Endothelial cell of umbilical vein (primary cell): Measurements from ENCODE around the gene CYTH1. TPM values are rescaled to one million over a fixed set of nuclear protein-coding genes. Genes with fewer than 3 reads are reported as not detected.

ENCODE experiments used
- BruUV-seq: library from RNA; stranded (reverse); fragments of 400-500 nt; replicated peaks from 2 replicates; lab custom pipeline; 2021; lab: Mats Ljungman, UMichigan
- CTCF ChIA-PET: fragments of 300-600, 350-600 bp; sonication (Branson Sonifier 250); formaldehyde crosslinking; loops from one replicate; lab custom pipeline; 2021; ENCODE audit warnings: antibody characterized with exemption, inconsistent platforms; lab: Charles Lee
- POLR2A ChIA-PET: fragments of 300-600, 350-600 bp; sonication (Branson Sonifier 250); formaldehyde crosslinking; loops from one replicate; lab custom pipeline; 2021; ENCODE audit warnings: antibody characterized with exemption, inconsistent platforms; lab: Charles Lee
- DNase-seq: peaks from one replicate; pipeline ENCODE4 v3.0.0-alpha.2; 2011; ENCODE audit warnings: low read depth, low spot score
- FAIRE-seq: peaks from 2 replicates; lab custom pipeline; 2011; peaks lifted over from hg19 to GRCh38; lab: Jason Lieb, UNC
- H2AFZ ChIP-seq: 2 replicates; pipeline ENCODE4 v1.6.0; 2012; ENCODE audit warnings: low read depth, low read length, control low read depth, inconsistent platforms
- H3K27ac ChIP-seq: 2 replicates; pipeline ENCODE4 v1.5.1; 2011; ENCODE audit warnings: low read depth, mild to moderate bottlenecking, control low read depth, low read length, moderate library complexity; ENCODE audit not compliant: insufficient read depth
- H3K27me3 ChIP-seq, 2 experiments: 2 replicates each; pipeline versions ENCODE4 v1.6.0 to v1.6.1; 2011; ENCODE audit warnings: low read length in 2 of 2, mixed read lengths in 1 of 2; ENCODE audit not compliant: control insufficient read depth in 2 of 2, insufficient read depth in 2 of 2
- H3K36me3 ChIP-seq, 2 experiments: 2 replicates in 1 of 2; 3 replicates in 1 of 2; pipeline ENCODE4 v1.5.1; 2011; ENCODE audit warnings: low read length in 2 of 2, mild to moderate bottlenecking in 1 of 2, moderate library complexity in 1 of 2; ENCODE audit not compliant: control insufficient read depth in 2 of 2, insufficient read depth in 2 of 2; ENCODE audit errors: extremely low read depth in 1 of 2
- H3K4me1 ChIP-seq: 3 replicates; pipeline ENCODE4 v1.5.1; 2011; ENCODE audit warnings: mild to moderate bottlenecking, low read length; ENCODE audit not compliant: control insufficient read depth, insufficient read depth; ENCODE audit errors: extremely low read depth
- H3K4me2 ChIP-seq: 2 replicates; pipeline ENCODE4 v1.6.1; 2011; ENCODE audit warnings: low read length, control low read depth, mixed read lengths; ENCODE audit not compliant: insufficient read depth
- H3K4me3 ChIP-seq, 3 experiments: fragments of 200-600 bp in 1 of 3; sonication (generic), shearing (Covaris generic) in 1 of 3; replicated peaks in 1 of 3; 2 replicates each; pipeline ENCODE4 v1.5.1; 2011 to 2016; ENCODE audit warnings: control low read depth in 3 of 3, low read length in 3 of 3, mild to moderate bottlenecking in 2 of 3, inconsistent platforms in 1 of 3, low read depth in 1 of 3, moderate library complexity in 1 of 3; ENCODE audit not compliant: insufficient read depth in 1 of 3
- H3K79me2 ChIP-seq: 2 replicates; pipeline ENCODE4 v1.6.0; 2012; ENCODE audit warnings: low read length, inconsistent platforms; ENCODE audit not compliant: control insufficient read depth, insufficient read depth
- H3K9ac ChIP-seq: replicated peaks from 2 replicates; pipeline ENCODE3; 2011; ENCODE audit warnings: low read length, control low read depth; ENCODE audit not compliant: insufficient read depth; ENCODE audit errors: extremely low read depth
- H3K9me1 ChIP-seq: replicated peaks from 3 replicates; pipeline ENCODE4 v1.6.0; 2011; ENCODE audit warnings: mild to moderate bottlenecking, low read length; ENCODE audit not compliant: control insufficient read depth, insufficient read depth; ENCODE audit errors: extremely low read depth
- H3K9me3 ChIP-seq: replicated peaks from 2 replicates; pipeline ENCODE4 v1.5.1; 2012; ENCODE audit warnings: low read length, inconsistent platforms; ENCODE audit not compliant: control insufficient read depth, insufficient read depth
- H4K20me1 ChIP-seq: replicated peaks from 2 replicates; pipeline ENCODE3; 2011; ENCODE audit warnings: mild to moderate bottlenecking, low read length; ENCODE audit not compliant: control insufficient read depth, insufficient read depth; ENCODE audit errors: extremely low read depth
- EZH2 ChIP-seq: IDR thresholded peaks from 2 replicates; pipeline ENCODE4 v1.6.1; 2012; ENCODE audit warnings: borderline replicate concordance, low read depth, mild to moderate bottlenecking, moderate library complexity, low read length, inconsistent platforms; ENCODE audit not compliant: severe bottlenecking
- FOS ChIP-seq: IDR thresholded peaks from 2 replicates; pipeline ENCODE4 v1.6.1; 2011; ENCODE audit warnings: mild to moderate bottlenecking, low read length, moderate library complexity, borderline replicate concordance; ENCODE audit not compliant: insufficient read depth
- GATA2 ChIP-seq: IDR thresholded peaks from 2 replicates; pipeline ENCODE4 v1.7.0; 2011; ENCODE audit warnings: low read depth, mild to moderate bottlenecking, moderate library complexity, mixed read lengths, low read length; ENCODE audit not compliant: insufficient read length, insufficient read depth
- JUN ChIP-seq: IDR thresholded peaks from 2 replicates; pipeline ENCODE4 v1.6.1; 2011; ENCODE audit warnings: borderline replicate concordance, low read depth; ENCODE audit not compliant: insufficient read length, insufficient read depth
- MYC ChIP-seq: IDR thresholded peaks from one replicate; pipeline ENCODE4 v1.6.1; 2011; ENCODE audit warnings: mild to moderate bottlenecking, low read depth, low read length
- POLR2A ChIP-seq: IDR thresholded peaks from 2 replicates; pipeline ENCODE4 v1.6.1; 2012; ENCODE audit warnings: low read depth, mild to moderate bottlenecking, control low read depth, low read length
- POLR2AphosphoS5 ChIP-seq: IDR thresholded peaks from 2 replicates; pipeline ENCODE4 v1.6.1; 2012; ENCODE audit warnings: low read depth, mild to moderate bottlenecking, control low read depth, low read length, moderate library complexity; ENCODE audit not compliant: insufficient read depth
- dilution Hi-C: fragments of 300-500 bp; cut with MboI; formaldehyde crosslinking; loops from one replicate; pipeline ENCODE4 v1.15.0; 2019; ENCODE audit warnings: low sequenced_read_pairs; ENCODE audit not compliant: extremely low pct_ligation_motif_present
- intact Hi-C: fragments of 100-400 bp; cut with micrococcal nuclease; formaldehyde crosslinking; loops from one replicate; pipeline ENCODE4 v1.10.0; 2022
- polyA plus RNA-seq, 4 experiments: library from polyadenylated mRNA; depleted of rRNA in 3 of 4; stranded (reverse) in 3 of 4; unstranded in 1 of 4; fragments of >200 nt; gene quantifications; 2 replicates each; pipeline versions ENCODE4 v1.2.1 to v1.2.3, GENCODE V29; 2011 to 2012; ENCODE audit warnings: missing spikeins in 1 of 4
- total RNA-seq: library from RNA; stranded (reverse); gene quantifications from 2 replicates; pipeline ENCODE4 v1.2.3, GENCODE V29; 2021
- TF ChIP-seq, protein P1 (sequence below): IDR thresholded peaks from 2 replicates; pipeline ENCODE4 v1.6.1; 2011; ENCODE audit not compliant: insufficient read depth, insufficient read length
- TF ChIP-seq, protein P2 (sequence below), 2 donors: IDR thresholded peaks; 1 replicate in 1 of 2; 2 replicates in 1 of 2; pipeline ENCODE4 v1.5.1; 2011; ENCODE audit warnings: low read length in 2 of 2, mild to moderate bottlenecking in 2 of 2, moderate library complexity in 2 of 2, control low read depth in 1 of 2, inconsistent platforms in 1 of 2, low read depth in 1 of 2; ENCODE audit not compliant: insufficient read depth in 1 of 2; ENCODE audit errors: extremely low read depth in 1 of 2

The CYTH1 gene
- total and polyA plus RNA-seq, 2 donors (not counting 3 experiments of a cell fraction or from before 2014, with no cell fraction given): 35.9 to 49.9 TPM

DNA sequence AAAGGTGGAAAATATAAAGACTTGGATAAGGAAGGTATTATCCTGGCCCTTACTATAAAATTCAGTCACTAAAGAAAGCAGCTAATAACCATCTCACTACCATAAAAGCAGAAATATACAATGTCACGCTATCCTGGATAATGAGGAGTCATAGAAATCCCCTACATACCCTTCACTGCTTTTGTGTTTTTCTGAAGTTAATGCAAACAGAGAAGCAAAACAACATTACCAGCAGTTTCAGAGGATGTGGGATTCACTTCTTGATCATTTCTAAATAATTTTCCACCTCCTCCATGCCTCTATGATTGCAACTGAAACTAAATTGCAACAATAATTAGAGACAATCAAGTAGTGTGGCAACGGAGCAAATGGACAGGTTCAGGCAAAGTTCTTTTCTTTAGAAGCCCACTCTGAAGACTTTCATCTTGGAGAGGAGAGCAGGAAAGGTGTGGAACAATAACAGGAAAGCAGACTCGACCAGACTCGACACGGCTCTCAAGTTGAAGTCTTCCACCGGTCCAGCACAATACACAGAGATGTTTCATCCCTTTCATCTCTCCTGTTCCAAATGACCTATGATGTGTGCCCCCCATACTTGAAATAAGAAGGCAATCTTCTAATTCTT, 10.2 kb downstream of the CYTH1 start:
- CTCF ChIA-PET: interaction anchor here (1.0 to 1.3 kb wide), 2 partner anchors 8 to 27 kb away, joined by 3 to 4 read pairs; no protein-coding TSS in a partner anchor
- H3K27ac ChIP-seq: no peak overlapping the region
- POLR2A ChIA-PET: interaction anchor here (1.2 kb wide), 1 partner anchor 11 kb away, joined by 6 read pairs; no protein-coding TSS in a partner anchor
- H2AFZ ChIP-seq: peak overlapping the region; percentile 32
- peaks cover 11% of the 10 kb centered on the region for H3K79me2 ChIP-seq
- intact Hi-C loops: no loop called here
- H3K9me3 ChIP-seq: no peaks in the 10 kb centered on the region
- H3K36me3 ChIP-seq: no peaks in the 10 kb centered on the region
- no peak overlapping the region for H3K9ac ChIP-seq
- dilution Hi-C loops: no loop called here
- no peak for TF ChIP-seq POLR2AphosphoS5
- TF ChIP-seq, protein P1, sequence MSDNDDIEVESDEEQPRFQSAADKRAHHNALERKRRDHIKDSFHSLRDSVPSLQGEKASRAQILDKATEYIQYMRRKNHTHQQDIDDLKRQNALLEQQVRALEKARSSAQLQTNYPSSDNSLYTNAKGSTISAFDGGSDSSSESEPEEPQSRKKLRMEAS: no peak
- no peak for TF ChIP-seq MYC
- TF ChIP-seq GATA2: no peak
- TF ChIP-seq FOS: no peak
- TF ChIP-seq, protein P2, sequence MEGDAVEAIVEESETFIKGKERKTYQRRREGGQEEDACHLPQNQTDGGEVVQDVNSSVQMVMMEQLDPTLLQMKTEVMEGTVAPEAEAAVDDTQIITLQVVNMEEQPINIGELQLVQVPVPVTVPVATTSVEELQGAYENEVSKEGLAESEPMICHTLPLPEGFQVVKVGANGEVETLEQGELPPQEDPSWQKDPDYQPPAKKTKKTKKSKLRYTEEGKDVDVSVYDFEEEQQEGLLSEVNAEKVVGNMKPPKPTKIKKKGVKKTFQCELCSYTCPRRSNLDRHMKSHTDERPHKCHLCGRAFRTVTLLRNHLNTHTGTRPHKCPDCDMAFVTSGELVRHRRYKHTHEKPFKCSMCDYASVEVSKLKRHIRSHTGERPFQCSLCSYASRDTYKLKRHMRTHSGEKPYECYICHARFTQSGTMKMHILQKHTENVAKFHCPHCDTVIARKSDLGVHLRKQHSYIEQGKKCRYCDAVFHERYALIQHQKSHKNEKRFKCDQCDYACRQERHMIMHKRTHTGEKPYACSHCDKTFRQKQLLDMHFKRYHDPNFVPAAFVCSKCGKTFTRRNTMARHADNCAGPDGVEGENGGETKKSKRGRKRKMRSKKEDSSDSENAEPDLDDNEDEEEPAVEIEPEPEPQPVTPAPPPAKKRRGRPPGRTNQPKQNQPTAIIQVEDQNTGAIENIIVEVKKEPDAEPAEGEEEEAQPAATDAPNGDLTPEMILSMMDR (IDR thresholded peaks at IDR 0.05; ENCODE audit: extremely low read depth in 1 of 2, insufficient read depth in 1 of 2, low read depth in 1 of 2, low read length in 2 of 2): no peak
- TF ChIP-seq POLR2A: no peak
- TF ChIP-seq EZH2: no peak
- TF ChIP-seq JUN: no peak
- no peaks in the 10 kb centered on the region for H4K20me1 ChIP-seq
- peak overlapping the region; percentile 12 for H3K4me2 ChIP-seq
- no TSS peak for BruUV-seq
- H3K4me1 ChIP-seq: peaks cover 23% of the 10 kb centered on the region
- H3K27me3 ChIP-seq: no peaks in the 10 kb centered on the region
- H3K9me1 ChIP-seq: no peaks in the 10 kb centered on the region
- H3K4me3 ChIP-seq: no peak overlapping the region
- FAIRE-seq (peak; percentile 91), DNase-seq (peak; percentile 65)
